Hepatocyte (in vitro differentiated cells): ENCODE results near the gene UBR2. TPM values are rescaled to one million over a fixed set of nuclear protein-coding genes. Genes with fewer than 3 reads are reported as not detected.

Source experiments
- DNase-seq: peaks from one replicate; pipeline ENCODE4 v3.0.0-alpha.2; 2016; ENCODE audit warnings: low spot score
- H2AFZ ChIP-seq: fragments of 200-600 bp; sonication (generic); 2 replicates; pipeline ENCODE4 v1.6.0; 2016; ENCODE audit warnings: antibody characterized with exemption, mild to moderate bottlenecking
- H3K27ac ChIP-seq: fragments of 200-600 bp; sonication (generic); 2 replicates; pipeline ENCODE4 v1.5.1; 2016; ENCODE audit warnings: mild to moderate bottlenecking
- H3K27me3 ChIP-seq: fragments of 200-600 bp; sonication (generic); 2 replicates; pipeline ENCODE4 v1.6.1; 2016
- H3K36me3 ChIP-seq: fragments of 200-600 bp; sonication (generic); replicated peaks from 2 replicates; pipeline ENCODE4 v1.5.1; 2016; ENCODE audit warnings: low read depth; ENCODE audit not compliant: insufficient read depth
- H3K4me1 ChIP-seq: fragments of 200-600 bp; sonication (generic); 2 replicates; pipeline ENCODE4 v1.5.1; 2016; ENCODE audit warnings: mild to moderate bottlenecking, moderate library complexity; ENCODE audit not compliant: insufficient read depth
- H3K4me2 ChIP-seq: fragments of 200-600 bp; sonication (generic); 2 replicates; pipeline ENCODE4 v1.6.0; 2016
- H3K4me3 ChIP-seq: fragments of 200-600 bp; sonication (generic); 2 replicates; pipeline ENCODE4 v1.5.1; 2016; ENCODE audit warnings: mild to moderate bottlenecking
- H3K79me2 ChIP-seq: fragments of 200-600 bp; sonication (generic); 2 replicates; pipeline ENCODE4 v1.6.0; 2017; ENCODE audit warnings: mild to moderate bottlenecking
- H3K9me2 ChIP-seq: fragments of 200-600 bp; sonication (generic); replicated peaks from 2 replicates; pipeline ENCODE4 v1.6.0; 2017; ENCODE audit warnings: mild to moderate bottlenecking; ENCODE audit not compliant: insufficient read depth
- H3K9me3 ChIP-seq: fragments of 200-600 bp; sonication (generic); 2 replicates; pipeline ENCODE4 v1.5.1; 2016; ENCODE audit warnings: low read depth, mild to moderate bottlenecking
- H4K20me1 ChIP-seq: fragments of 200-600 bp; sonication (generic); 2 replicates; pipeline ENCODE4 v1.6.0; 2016; ENCODE audit warnings: mild to moderate bottlenecking; ENCODE audit not compliant: insufficient read depth, poor library complexity, severe bottlenecking
- CTCF ChIP-seq: fragments of 200-600 bp; sonication (generic); IDR thresholded peaks from 2 replicates; pipeline ENCODE4 v1.5.1; 2016; ENCODE audit warnings: antibody characterized with exemption, mild to moderate bottlenecking; ENCODE audit not compliant: poor library complexity
- EZH2 ChIP-seq: fragments of 200-600 bp; sonication (generic); IDR thresholded peaks from 2 replicates; pipeline ENCODE4 v1.6.1; 2016; ENCODE audit warnings: antibody characterized with exemption, mild to moderate bottlenecking, borderline replicate concordance
- EZH2phosphoT487 ChIP-seq: fragments of 200-600 bp; sonication (generic); IDR thresholded peaks from one replicate; pipeline ENCODE4 v1.6.1; 2018; ENCODE audit warnings: antibody characterized with exemption, mild to moderate bottlenecking, low read depth, moderate library complexity; ENCODE audit not compliant: unreplicated experiment, severe bottlenecking
- WGBS: methylation state at CpG from one replicate; pipeline ENCODE4 v1.1.6; 2016; ENCODE audit warnings: low lambda C conversion rate; ENCODE audit errors: missing lambda C conversion rate; 5-methylcytosine and 5-hydroxymethylcytosine counted together
- polyA plus RNA-seq: library from polyadenylated mRNA; unstranded; fragments of >200 nt; fragmentation: Nextera tagmentation; extraction: Ambion mirVana; gene quantifications from 2 replicates; pipeline ENCODE4 v1.2.1, GENCODE V29; 2016
- total RNA-seq: library from RNA; depleted of rRNA; stranded (reverse); fragments of >200 nt; gene quantifications from 2 replicates; pipeline ENCODE4 v1.2.3, GENCODE V29; 2014

UBR2 gene
- total and polyA plus RNA-seq, 2 experiments from 2014 or later, result 8.1 to 24.4 TPM

- no peaks in the 10 kb centered on the region for H3K79me2 ChIP-seq
- no peaks in the 10 kb centered on the region for H3K9me3 ChIP-seq
- H3K4me1 ChIP-seq, result no peaks in the 10 kb centered on the region
- no peak overlapping the region for H3K4me2 ChIP-seq
- no peak overlapping the region for H3K4me3 ChIP-seq
- no peaks in the 10 kb centered on the region for H3K9me2 ChIP-seq
- WGBS, result 99% methylated on average over 5 of the region's 5 CpGs
- TF ChIP-seq EZH2phosphoT487, result no peak
- TF ChIP-seq EZH2, result no peak
- no peak for TF ChIP-seq CTCF
- H4K20me1 ChIP-seq, result no peaks in the 10 kb centered on the region
- no peak for DNase-seq
- H3K36me3 ChIP-seq, result peaks cover 6% of the 10 kb centered on the region
- H3K27ac ChIP-seq, result no peak overlapping the region
- H2AFZ ChIP-seq, result no peak overlapping the region
- H3K27me3 ChIP-seq, result no peaks in the 10 kb centered on the region
These were observed 126.4 kb downstream of the UBR2 start for GRCh38 chr6:42690151-42690702.

GRCh38 chr6:42690872-42691271, 127.0 kb downstream of the UBR2 start:
- Histone ChIP-seq H4K20me1 (no peaks in the 10 kb centered on the region), H3K9me2 (no peaks in the 10 kb centered on the region), H3K4me1 (no peaks in the 10 kb centered on the region), H3K27ac (no peak overlapping the region), H2AFZ (no peak overlapping the region), H3K79me2 (no peaks in the 10 kb centered on the region), H3K27me3 (no peaks in the 10 kb centered on the region), H3K4me3 (no peak overlapping the region), H3K36me3 (peaks cover 6% of the 10 kb centered on the region), H3K4me2 (no peak overlapping the region), H3K9me3 (no peaks in the 10 kb centered on the region)
- 90% methylated on average over 2 of the region's 2 CpGs for WGBS
- no peak for DNase-seq
- TF ChIP-seq EZH2 (no peak), CTCF (no peak), EZH2phosphoT487 (no peak)

DNA sequence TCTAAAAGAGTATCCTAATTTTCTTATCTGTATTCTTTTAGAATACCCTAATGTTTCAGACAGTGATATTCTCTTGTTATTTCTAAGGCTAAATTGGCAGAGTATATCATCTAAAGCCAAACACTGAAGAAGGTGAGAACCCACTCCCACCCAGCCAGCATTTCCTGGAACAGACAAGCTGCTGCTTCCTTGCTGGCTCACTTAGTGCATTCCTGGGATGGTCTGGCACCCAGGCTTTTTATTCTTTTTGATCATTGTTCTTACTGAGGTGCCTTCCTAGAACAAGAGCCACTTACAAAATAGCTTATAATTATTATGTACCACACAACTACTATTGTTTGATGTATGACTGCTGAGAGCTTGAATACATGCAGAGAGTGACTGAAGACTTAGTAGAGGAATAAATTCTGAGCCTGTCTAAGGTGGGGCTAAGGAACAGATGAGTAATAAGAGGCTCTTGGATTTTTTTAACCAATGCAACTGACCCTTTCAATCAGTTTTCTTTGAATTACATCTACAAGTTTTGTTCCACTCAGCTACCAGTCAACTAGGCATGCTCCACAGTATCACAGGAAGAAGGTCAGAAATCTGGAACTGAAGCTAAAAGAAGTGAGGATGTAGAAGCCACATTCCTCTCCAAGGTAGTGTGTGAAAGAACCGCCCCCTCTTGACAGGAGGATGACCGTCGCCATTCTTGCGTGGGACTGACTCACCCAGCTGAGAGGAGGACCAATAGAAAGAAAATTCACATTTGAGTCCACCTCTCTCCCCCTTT, 128.5 kb downstream of the UBR2 start:
- H3K79me2 ChIP-seq, result no peaks in the 10 kb centered on the region
- no peak overlapping the region for H3K27ac ChIP-seq
- no peak overlapping the region for H3K4me3 ChIP-seq
- peaks cover 6% of the 10 kb centered on the region for H3K36me3 ChIP-seq
- no peaks in the 10 kb centered on the region for H3K4me1 ChIP-seq
- no peak overlapping the region for H3K4me2 ChIP-seq
- H2AFZ ChIP-seq, result no peak overlapping the region
- TF ChIP-seq EZH2 (no peak), EZH2phosphoT487 (no peak), CTCF (no peak)
- WGBS, result 90% methylated on average over 4 of the region's 4 CpGs
- no peaks in the 10 kb centered on the region for H3K9me2 ChIP-seq
- no peaks in the 10 kb centered on the region for H4K20me1 ChIP-seq
- DNase-seq, result no peak
- no peaks in the 10 kb centered on the region for H3K27me3 ChIP-seq
- H3K9me3 ChIP-seq, result no peaks in the 10 kb centered on the region
